ENCODE data around the gene PHLPP1.

GRCh38 chr18:62772860-62773584 lies 57.7 kb downstream of the PHLPP1 start:
- TF ChIP-seq CTCF (IDR thresholded peaks at IDR 0.05): no peak
- TF ChIP-seq POLR2A (IDR thresholded peaks at IDR 0.05): no peak
